Gastroesophageal sphincter (tissue), 4 donors: ENCODE measurements around the gene EEF1AKMT1. TPM values are rescaled to one million over a fixed set of nuclear protein-coding genes. Genes with fewer than 3 reads are reported as not detected.

Experiments used
- ATAC-seq: fragments of 150-250 bp; one replicate; pipeline ENCODE4 v1.9.1; 2016; ENCODE audit warnings: mild to moderate bottlenecking, moderate library complexity
- H3K27ac ChIP-seq, 4 donors: fragments of 200-600 bp; sonication (generic) in 3 of 4; 1 replicate in 3 of 4; 2 replicates in 1 of 4; pipeline ENCODE4 v1.5.1; 2016 to 2019
- H3K27me3 ChIP-seq: fragments of 200-600 bp; sonication (generic); one replicate; pipeline ENCODE4 v1.5.1; 2019
- H3K36me3 ChIP-seq, 2 donors: fragments of 200-600 bp; sonication (generic); one replicate each; pipeline ENCODE4 v1.5.1; 2019; ENCODE audit warnings: control low read depth in 1 of 2
- H3K4me1 ChIP-seq, 3 donors: fragments of 200-600 bp; sonication (generic); 1 replicate in 2 of 3; 2 replicates in 1 of 3; pipeline ENCODE4 v1.5.1; 2016 to 2019; ENCODE audit warnings: control low read depth in 2 of 3
- H3K4me3 ChIP-seq, 2 donors: fragments of 200-600 bp; sonication (generic); one replicate each; pipeline ENCODE4 v1.5.1; 2019; ENCODE audit warnings: mild to moderate bottlenecking in 1 of 2, moderate library complexity in 1 of 2
- H3K9me3 ChIP-seq, 3 donors: fragments of 200-600 bp; sonication (generic); one replicate each; pipeline ENCODE4 v1.5.1; 2017 to 2019; ENCODE audit warnings: control low read depth in 2 of 3
- EP300 ChIP-seq: sonication (generic); formaldehyde crosslinking; IDR thresholded peaks from one replicate; pipeline ENCODE4 v1.6.1; 2017; ENCODE audit warnings: antibody characterized with exemption, mild to moderate bottlenecking
- POLR2A ChIP-seq, 2 donors: fragments of 450-650 bp; IDR thresholded peaks; one replicate each; pipeline ENCODE4 v1.6.1; 2017; ENCODE audit warnings: antibody characterized with exemption in 2 of 2, mild to moderate bottlenecking in 2 of 2, moderate library complexity in 1 of 2
- POLR2AphosphoS5 ChIP-seq: sonication (generic); formaldehyde crosslinking; IDR thresholded peaks from one replicate; pipeline ENCODE4 v1.6.1; 2017; ENCODE audit warnings: antibody characterized with exemption
- WGBS, 2 donors: methylation state at CpG; one replicate each; pipeline ENCODE4 v1.1.5; 2018; ENCODE audit warnings: low coverage in 1 of 2; 5-methylcytosine and 5-hydroxymethylcytosine counted together
- total RNA-seq, 4 donors: library from RNA; depleted of rRNA; stranded (reverse); fragments of >200 nt; gene quantifications; one replicate each; pipeline ENCODE4 v1.1.0, GENCODE V29; 2016
- TF ChIP-seq, protein P1 (sequence below), 4 experiments: fragments of 200-600 bp in 2 of 4; fragments of 450-650 bp in 2 of 4; sonication (generic) in 1 of 4; IDR thresholded peaks; one replicate each; pipeline ENCODE4 v1.5.1; 2017 to 2019; ENCODE audit warnings: antibody characterized with exemption in 4 of 4, mild to moderate bottlenecking in 2 of 4, moderate library complexity in 2 of 4

The EEF1AKMT1 gene
- total RNA-seq, 4 donors from 2014 or later, result 13.5 to 39.2 (median 20.3) TPM

DNA sequence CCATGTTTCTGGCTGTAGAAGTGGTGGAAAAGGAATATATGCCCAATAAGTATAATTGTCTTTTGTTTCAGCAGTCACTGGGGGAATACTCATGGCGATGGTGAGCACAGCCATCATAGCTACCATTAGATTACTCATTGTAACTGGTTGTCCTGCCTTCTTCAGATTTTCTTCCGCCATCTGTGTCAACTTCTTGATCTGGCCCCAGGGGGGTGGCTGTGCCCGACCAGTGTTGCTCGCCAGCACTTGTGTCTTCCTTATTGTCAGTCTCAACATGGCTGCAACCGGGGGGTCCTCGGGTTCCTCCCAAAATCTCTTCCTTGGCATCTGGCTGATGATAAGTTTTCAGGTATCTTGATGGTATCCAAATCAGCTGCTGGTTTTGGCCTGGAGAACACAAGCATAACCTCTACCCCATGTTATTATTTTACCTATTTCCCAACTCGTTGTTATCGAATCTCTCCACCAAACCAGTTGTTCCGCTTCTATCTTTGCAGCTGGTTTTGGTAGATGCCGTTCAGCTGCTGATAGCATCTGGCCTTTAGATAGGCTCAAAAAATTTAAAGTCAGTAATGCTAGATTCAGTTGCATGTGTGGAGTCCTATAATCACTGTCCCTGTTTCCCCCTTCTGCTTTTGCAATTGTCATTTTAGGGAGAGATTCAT, 93.2 kb downstream of the EEF1AKMT1 start:
- Histone ChIP-seq H3K27me3 (no peaks in the 10 kb centered on the region), H3K4me1 (no peaks in the 10 kb centered on the region), H3K9me3 (no peaks in the 10 kb centered on the region), H3K36me3 (peaks cover 0 to 41% of the 10 kb centered on the region in 2 donors), H3K4me3 (no peak overlapping the region), H3K27ac (no peak overlapping the region)
- ATAC-seq, result no peak
- WGBS, 2 donors, result 96 to 100% methylated on average over 6 to 10 of the region's 10 CpGs
- no peak for TF ChIP-seq POLR2AphosphoS5
- TF ChIP-seq, protein P1, sequence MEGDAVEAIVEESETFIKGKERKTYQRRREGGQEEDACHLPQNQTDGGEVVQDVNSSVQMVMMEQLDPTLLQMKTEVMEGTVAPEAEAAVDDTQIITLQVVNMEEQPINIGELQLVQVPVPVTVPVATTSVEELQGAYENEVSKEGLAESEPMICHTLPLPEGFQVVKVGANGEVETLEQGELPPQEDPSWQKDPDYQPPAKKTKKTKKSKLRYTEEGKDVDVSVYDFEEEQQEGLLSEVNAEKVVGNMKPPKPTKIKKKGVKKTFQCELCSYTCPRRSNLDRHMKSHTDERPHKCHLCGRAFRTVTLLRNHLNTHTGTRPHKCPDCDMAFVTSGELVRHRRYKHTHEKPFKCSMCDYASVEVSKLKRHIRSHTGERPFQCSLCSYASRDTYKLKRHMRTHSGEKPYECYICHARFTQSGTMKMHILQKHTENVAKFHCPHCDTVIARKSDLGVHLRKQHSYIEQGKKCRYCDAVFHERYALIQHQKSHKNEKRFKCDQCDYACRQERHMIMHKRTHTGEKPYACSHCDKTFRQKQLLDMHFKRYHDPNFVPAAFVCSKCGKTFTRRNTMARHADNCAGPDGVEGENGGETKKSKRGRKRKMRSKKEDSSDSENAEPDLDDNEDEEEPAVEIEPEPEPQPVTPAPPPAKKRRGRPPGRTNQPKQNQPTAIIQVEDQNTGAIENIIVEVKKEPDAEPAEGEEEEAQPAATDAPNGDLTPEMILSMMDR (IDR thresholded peaks at IDR 0.05), result no peak

DNA sequence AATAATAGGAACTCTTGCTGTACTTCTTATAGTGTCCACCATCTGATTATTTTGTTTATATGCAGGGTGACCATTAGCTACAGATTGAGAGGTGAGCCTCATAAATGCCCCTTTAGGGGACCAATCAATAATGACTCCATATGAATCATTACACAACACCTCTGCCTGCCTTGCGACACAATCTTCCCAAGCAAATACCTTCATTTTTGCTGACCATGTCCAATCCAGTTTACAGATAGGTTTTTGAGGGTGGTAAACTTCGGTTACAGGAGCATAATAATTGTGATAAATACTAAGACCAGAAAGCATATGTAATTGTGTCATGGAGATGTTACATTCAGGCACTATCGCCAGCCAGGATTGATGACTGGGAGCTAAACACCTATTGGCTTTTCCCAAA, 93.9 kb downstream of the EEF1AKMT1 start:
- no peak for ATAC-seq

More for the DNA sequence above, 93.9 kb downstream of the EEF1AKMT1 start:
- no peak overlapping the region for H3K4me3 ChIP-seq
- no peaks in the 10 kb centered on the region for H3K27me3 ChIP-seq
- peaks cover 0 to 47% of the 10 kb centered on the region in 2 donors for H3K36me3 ChIP-seq
- no peaks in the 10 kb centered on the region for H3K9me3 ChIP-seq
- no peak for TF ChIP-seq EP300
- TF ChIP-seq, protein P1 (IDR thresholded peaks at IDR 0.05), result no peak
- TF ChIP-seq POLR2A (IDR thresholded peaks at IDR 0.05), result no peak
- no peak for TF ChIP-seq POLR2AphosphoS5
- no peak overlapping the region for H3K27ac ChIP-seq
- 50 to 94% methylated on average over 2 of the region's 3 CpGs for WGBS, 2 donors
- no peaks in the 10 kb centered on the region for H3K4me1 ChIP-seq

Other genes starting within 250 kb of the EEF1AKMT1 start
- 10 to 100 TPM; 45.9 to 55.9 (median 47.0) TPM for gene CRYL1, start 248.1 kb downstream of the EEF1AKMT1 start, total RNA-seq
- gene IFT88, start 206.8 kb downstream of the EEF1AKMT1 start, total RNA-seq, result 10 to 100 TPM in 3 of 4 donors, 1 to 10 TPM in 1; 9.1 to 21.2 (median 13.2) TPM
- gene IL17D, start 70.3 kb downstream of the EEF1AKMT1 start, total RNA-seq, result 1 to 10 TPM; 1.4 to 7.2 (median 4.2) TPM
- 10 to 100 TPM; 17.1 to 24.9 (median 18.6) TPM for gene XPO4, start 128.8 kb upstream of the EEF1AKMT1 start, total RNA-seq